Smooth muscle cell (in vitro differentiated cells): ENCODE measurements around the gene SAMD10. TPM values are rescaled to one million over a fixed set of nuclear protein-coding genes. Genes with fewer than 3 reads are reported as not detected.

Experiments
- DNase-seq: peaks from one replicate; lab custom pipeline; 2025; ENCODE audit not compliant: unreplicated experiment; lab: John Stamatoyannopoulos, UW
- H2AFZ ChIP-seq: fragments of 200-600 bp; sonication (generic); 2 replicates; pipeline ENCODE4 v1.6.0; 2016; ENCODE audit warnings: antibody characterized with exemption, low read depth, mild to moderate bottlenecking
- H3F3A ChIP-seq: fragments of 200-600 bp; sonication (generic); 2 replicates; pipeline ENCODE4 v1.6.0; 2017; ENCODE audit warnings: antibody characterized with exemption, low read depth
- H3K27ac ChIP-seq: fragments of 200-600 bp; sonication (generic); 2 replicates; pipeline ENCODE4 v1.5.1; 2016; ENCODE audit warnings: low read depth, mild to moderate bottlenecking
- H3K27me3 ChIP-seq: fragments of 200-600 bp; sonication (generic); 2 replicates; pipeline ENCODE4 v1.6.1; 2016; ENCODE audit warnings: low read depth, mild to moderate bottlenecking
- H3K36me3 ChIP-seq: fragments of 200-600 bp; sonication (generic); 2 replicates; pipeline ENCODE4 v1.5.1; 2016; ENCODE audit warnings: low read depth
- H3K4me1 ChIP-seq: fragments of 200-600 bp; sonication (generic); 2 replicates; pipeline ENCODE4 v1.5.1; 2016; ENCODE audit warnings: low read depth
- H3K4me2 ChIP-seq: fragments of 200-600 bp; sonication (generic); 2 replicates; pipeline ENCODE4 v1.6.0; 2016; ENCODE audit warnings: mild to moderate bottlenecking
- H3K4me3 ChIP-seq: fragments of 200-600 bp; sonication (generic); 2 replicates; pipeline ENCODE4 v1.5.1; 2016; ENCODE audit warnings: mild to moderate bottlenecking
- H3K79me2 ChIP-seq: fragments of 200-600 bp; sonication (generic); 2 replicates; pipeline ENCODE4 v1.6.0; 2016; ENCODE audit warnings: low read depth, mild to moderate bottlenecking
- H3K9ac ChIP-seq: fragments of 200-600 bp; sonication (generic); 2 replicates; pipeline ENCODE4 v1.6.0; 2016; ENCODE audit warnings: low read depth
- H3K9me3 ChIP-seq: fragments of 200-600 bp; sonication (generic); replicated peaks from 2 replicates; pipeline ENCODE4 v1.5.1; 2016; ENCODE audit warnings: low read depth
- H4K20me1 ChIP-seq: fragments of 200-600 bp; sonication (generic); 2 replicates; pipeline ENCODE4 v1.6.0; 2016; ENCODE audit warnings: low read depth
- WGBS: methylation state at CpG from one replicate; pipeline ENCODE4 v1.1.7; 2016; ENCODE audit warnings: low lambda C conversion rate; 5-methylcytosine and 5-hydroxymethylcytosine counted together
- microRNA counts: library from miRNA; unstranded; fragments of <30 nt; microRNA quantifications from one replicate; lab custom pipeline; 2016
- microRNA-seq: library from miRNA; unstranded; fragments of <30 nt; microRNA quantifications from one replicate; pipeline ENCODE4, GENCODE V29; 2016; ENCODE audit warnings: borderline number of aligned reads
- polyA plus RNA-seq: library from polyadenylated mRNA; unstranded; fragments of >200 nt; fragmentation: Nextera tagmentation; extraction: Ambion mirVana; gene quantifications from 2 replicates; pipeline ENCODE4 v1.2.1, GENCODE V29; 2016
- small RNA-seq: library from RNA; depleted of rRNA; stranded (forward); fragments of <200 nt; gene quantifications from one replicate; pipeline ENCODE3, GENCODE V24; 2014
- total RNA-seq: library from RNA; depleted of rRNA; stranded (reverse); fragments of >200 nt; gene quantifications from 2 replicates; pipeline ENCODE4 v1.2.3, GENCODE V29; 2014
- TF ChIP-seq, protein P1 (sequence below): fragments of 200-600 bp; sonication (generic); IDR thresholded peaks from 2 replicates; pipeline ENCODE4 v1.5.1; 2017; ENCODE audit warnings: borderline replicate concordance, mild to moderate bottlenecking, antibody characterized with exemption; ENCODE audit not compliant: insufficient read depth, poor library complexity, severe bottlenecking

The SAMD10 gene
- total and polyA plus RNA-seq, 2 experiments from 2014 or later, result 0.13 to 1.2 TPM

DNA sequence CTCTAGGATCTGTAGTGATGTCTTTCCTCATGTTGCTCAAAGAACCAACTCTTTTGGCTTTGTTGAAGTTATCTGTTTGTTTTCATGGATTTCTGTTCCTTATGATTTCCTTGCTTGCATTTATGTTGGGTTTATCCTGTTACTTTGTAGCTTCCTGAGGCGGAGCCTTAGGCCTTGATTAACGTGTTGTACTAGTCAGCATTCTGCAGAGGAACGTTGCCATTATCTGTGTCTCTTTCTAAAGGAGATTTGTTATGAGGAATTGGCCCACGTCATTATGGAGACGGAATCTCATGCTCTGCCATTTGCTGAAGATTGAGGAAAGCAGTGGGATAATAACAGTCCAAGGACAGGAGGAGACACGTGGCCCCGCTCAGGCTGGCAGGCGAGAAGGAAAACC is 53.1 kb downstream of the SAMD10 start:
- Histone ChIP-seq H4K20me1 (peaks cover 84% of the 10 kb centered on the region), H3K4me1 (no peaks in the 10 kb centered on the region), H3K79me2 (peaks cover 55% of the 10 kb centered on the region), H3K36me3 (no peaks in the 10 kb centered on the region), H3K4me2 (no peak overlapping the region), H2AFZ (no peak overlapping the region), H3K27me3 (no peaks in the 10 kb centered on the region), H3K9me3 (no peaks in the 10 kb centered on the region), H3F3A (no peaks in the 10 kb centered on the region), H3K9ac (no peak overlapping the region), H3K27ac (no peak overlapping the region), H3K4me3 (no peak overlapping the region)
- no peak for DNase-seq
- TF ChIP-seq, protein P1, sequence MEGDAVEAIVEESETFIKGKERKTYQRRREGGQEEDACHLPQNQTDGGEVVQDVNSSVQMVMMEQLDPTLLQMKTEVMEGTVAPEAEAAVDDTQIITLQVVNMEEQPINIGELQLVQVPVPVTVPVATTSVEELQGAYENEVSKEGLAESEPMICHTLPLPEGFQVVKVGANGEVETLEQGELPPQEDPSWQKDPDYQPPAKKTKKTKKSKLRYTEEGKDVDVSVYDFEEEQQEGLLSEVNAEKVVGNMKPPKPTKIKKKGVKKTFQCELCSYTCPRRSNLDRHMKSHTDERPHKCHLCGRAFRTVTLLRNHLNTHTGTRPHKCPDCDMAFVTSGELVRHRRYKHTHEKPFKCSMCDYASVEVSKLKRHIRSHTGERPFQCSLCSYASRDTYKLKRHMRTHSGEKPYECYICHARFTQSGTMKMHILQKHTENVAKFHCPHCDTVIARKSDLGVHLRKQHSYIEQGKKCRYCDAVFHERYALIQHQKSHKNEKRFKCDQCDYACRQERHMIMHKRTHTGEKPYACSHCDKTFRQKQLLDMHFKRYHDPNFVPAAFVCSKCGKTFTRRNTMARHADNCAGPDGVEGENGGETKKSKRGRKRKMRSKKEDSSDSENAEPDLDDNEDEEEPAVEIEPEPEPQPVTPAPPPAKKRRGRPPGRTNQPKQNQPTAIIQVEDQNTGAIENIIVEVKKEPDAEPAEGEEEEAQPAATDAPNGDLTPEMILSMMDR, result no peak
- 92% methylated on average over 8 of the region's 8 CpGs for WGBS

DNA sequence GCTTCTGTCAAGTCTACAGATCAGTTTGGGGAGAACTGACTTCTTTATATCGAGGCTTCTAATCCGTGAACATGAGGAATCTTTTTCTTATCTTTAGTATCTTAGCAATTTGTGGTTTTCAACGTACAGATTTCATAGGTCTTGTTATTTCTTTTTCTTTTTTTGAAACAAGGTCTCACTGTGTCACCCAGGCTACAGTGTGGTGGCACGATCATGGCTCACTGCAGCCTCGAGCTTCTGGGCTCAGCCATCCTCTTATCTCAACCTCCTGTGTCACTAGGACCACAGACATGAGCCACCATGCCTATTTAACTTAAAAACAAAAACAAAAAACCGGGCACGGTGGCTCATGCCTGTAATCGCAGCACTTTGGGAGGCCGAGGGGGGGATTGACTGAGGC is 55.2 kb downstream of the SAMD10 start:
- no peaks in the 10 kb centered on the region for H3K4me1 ChIP-seq
- no peaks in the 10 kb centered on the region for H3K9me3 ChIP-seq
- TF ChIP-seq, protein P1, result no peak
- peaks cover 68% of the 10 kb centered on the region for H3K79me2 ChIP-seq
- H3K4me2 ChIP-seq, result no peak overlapping the region
- no peak for DNase-seq
- H4K20me1 ChIP-seq, result peaks cover 92% of the 10 kb centered on the region
- H3K4me3 ChIP-seq, result no peak overlapping the region
- H3K27me3 ChIP-seq, result no peaks in the 10 kb centered on the region
- no peak overlapping the region for H3K27ac ChIP-seq
- H3K9ac ChIP-seq, result no peak overlapping the region
- H3K36me3 ChIP-seq, result no peaks in the 10 kb centered on the region
- 65% methylated on average over 9 of the region's 9 CpGs for WGBS
- no peak overlapping the region for H2AFZ ChIP-seq
- no peaks in the 10 kb centered on the region for H3F3A ChIP-seq

MicroRNAs within 50 kb of the gene (microRNA counts, 767-probe panel; counts per million panel counts)
- microRNA hsa-miR-1914-5p (lab: Ali Mortazavi, UCI) (183 counts per million), microRNA hsa-miR-647 (lab: Ali Mortazavi, UCI) (183 counts per million)

Small RNAs within 50 kb of the gene (microRNA-seq; reads per million reads assigned to microRNA genes)
- gene MIR1914 (2.3 reads per million), gene MIR647 (not detected)

Small RNAs within 50 kb of the gene (small RNA-seq; reads per million reads assigned to genes)
- gene MIR647, result 0.11 reads per million

Other genes starting within 250 kb of the SAMD10 start
- 2.9 and 7.2 TPM in 2 replicates for gene LIME1, start 243.0 kb downstream of the SAMD10 start, total RNA-seq
- gene LIME1, start 243.0 kb downstream of the SAMD10 start, polyA plus RNA-seq, result 6.0 and 6.9 TPM in 2 replicates
- 24.4 and 43.7 TPM in 2 replicates for gene SLC2A4RG, start 239.9 kb downstream of the SAMD10 start, total RNA-seq
- 45.6 and 58.4 TPM in 2 replicates for gene SLC2A4RG, start 239.9 kb downstream of the SAMD10 start, polyA plus RNA-seq
- gene ZBTB46, start 148.4 kb downstream of the SAMD10 start, total RNA-seq, result 2.7 and 4.5 TPM in 2 replicates
- gene ZBTB46, start 148.4 kb downstream of the SAMD10 start, polyA plus RNA-seq, result 2.3 and 4.0 TPM in 2 replicates
- gene ABHD16B, start 118.1 kb downstream of the SAMD10 start, total RNA-seq, result not detected in 2 replicates
- 0.31 TPM in 1 of 2 replicates, not detected in the other for gene ABHD16B, start 118.1 kb downstream of the SAMD10 start, polyA plus RNA-seq
- 74.0 and 74.4 TPM in 2 replicates for gene TPD52L2, start 114.4 kb downstream of the SAMD10 start, total RNA-seq
- 93.8 and 94.8 TPM in 2 replicates for gene TPD52L2, start 114.4 kb downstream of the SAMD10 start, polyA plus RNA-seq
- 21.1 and 24.5 TPM in 2 replicates for gene DNAJC5, start 84.5 kb downstream of the SAMD10 start, total RNA-seq
- 8.7 TPM in 2 replicates for gene DNAJC5, start 84.5 kb downstream of the SAMD10 start, polyA plus RNA-seq
- gene UCKL1, start 23.2 kb downstream of the SAMD10 start, total RNA-seq, result 12.8 and 17.2 TPM in 2 replicates
- 22.6 and 29.3 TPM in 2 replicates for gene UCKL1, start 23.2 kb downstream of the SAMD10 start, polyA plus RNA-seq
- 4.6 and 6.8 TPM in 2 replicates for gene ZNF512B, start 9.7 kb downstream of the SAMD10 start, total RNA-seq
- 5.6 and 7.7 TPM in 2 replicates for gene ZNF512B, start 9.7 kb downstream of the SAMD10 start, polyA plus RNA-seq
- 33.3 and 36.5 TPM in 2 replicates for gene PRPF6, start 1.5 kb upstream of the SAMD10 start, total RNA-seq
- gene PRPF6, start 1.5 kb upstream of the SAMD10 start, polyA plus RNA-seq, result 51.2 and 55.2 TPM in 2 replicates
- 0.09 and 2.0 TPM in 2 replicates for gene C20orf204, start 56.5 kb upstream of the SAMD10 start, total RNA-seq
- 0.87 and 5.2 TPM in 2 replicates for gene C20orf204, start 56.5 kb upstream of the SAMD10 start, polyA plus RNA-seq
- gene SOX18, start 70.0 kb upstream of the SAMD10 start, total RNA-seq, result 0.54 and 2.9 TPM in 2 replicates
- gene SOX18, start 70.0 kb upstream of the SAMD10 start, polyA plus RNA-seq, result 9.7 and 11.3 TPM in 2 replicates
- 24.9 and 41.0 TPM in 2 replicates for gene TCEA2, start 83.6 kb upstream of the SAMD10 start, total RNA-seq
- 83.4 and 89.5 TPM in 2 replicates for gene TCEA2, start 83.6 kb upstream of the SAMD10 start, polyA plus RNA-seq
- gene RGS19, start 99.9 kb upstream of the SAMD10 start, total RNA-seq, result 14.9 and 17.4 TPM in 2 replicates
- gene RGS19, start 99.9 kb upstream of the SAMD10 start, polyA plus RNA-seq, result 24.6 and 25.4 TPM in 2 replicates
- 2.9 and 6.4 TPM in 2 replicates for gene OPRL1, start 100.4 kb upstream of the SAMD10 start, total RNA-seq
- 3.1 and 4.3 TPM in 2 replicates for gene OPRL1, start 100.4 kb upstream of the SAMD10 start, polyA plus RNA-seq
- gene LKAAEAR1, start 104.8 kb upstream of the SAMD10 start, total RNA-seq, result 4.5 TPM in 1 of 2 replicates, not detected in the other
- 0.79 and 1.6 TPM in 2 replicates for gene LKAAEAR1, start 104.8 kb upstream of the SAMD10 start, polyA plus RNA-seq
- not detected in 2 replicates for gene NPBWR2, start 127.9 kb upstream of the SAMD10 start, total RNA-seq
- not detected in 2 replicates for gene NPBWR2, start 127.9 kb upstream of the SAMD10 start, polyA plus RNA-seq
- gene MYT1, start 184.8 kb upstream of the SAMD10 start, total RNA-seq, result 0.09 TPM in 2 replicates
- 0.05 TPM in 1 of 2 replicates, not detected in the other for gene MYT1, start 184.8 kb upstream of the SAMD10 start, polyA plus RNA-seq